ENCODE data around the gene BNIP3. TPM values are rescaled to one million over a fixed set of nuclear protein-coding genes. Genes with fewer than 3 reads are reported as not detected.

The BNIP3 gene
- polyA plus RNA-seq, 3 donors, result 3.2 to 7.2 (median 4.6) TPM

GRCh38 chr10:131937836-131938235, 43.9 kb downstream of the BNIP3 start:
- H3K79me2 ChIP-seq (ENCODE audit: insufficient read depth, low read length), result peaks cover 27% of the 10 kb centered on the region
- H3K27me3 ChIP-seq (ENCODE audit: control insufficient read depth in 2 of 2, insufficient read depth in 2 of 2, low read length in 2 of 2), result no peaks in the 10 kb centered on the region
- H3K36me3 ChIP-seq (replicated peaks in 1 of 2; ENCODE audit: control insufficient read depth in 1 of 2, insufficient read depth in 2 of 2, low read length in 2 of 2), result peaks cover 72 to 89% of the 10 kb centered on the region in 2 donors
- Mint-ChIP-seq H3K27ac (peak overlapping the region in 1 of 7 donors; percentile 6), H3K9me3 (peaks cover 0 to 3% (median 0%) of the 10 kb centered on the region in 7 donors), H3K27me3 (ENCODE audit: low read depth in 3 of 3) (peaks cover 0 to 2% (median 0%) of the 10 kb centered on the region in 3 donors), H3K4me1 (no peaks in the 10 kb centered on the region), H3K36me3 (peaks cover 62 to 85% of the 10 kb centered on the region in 2 donors), H3K4me3 (no peak overlapping the region)
- TF ChIP-seq, protein P1, sequence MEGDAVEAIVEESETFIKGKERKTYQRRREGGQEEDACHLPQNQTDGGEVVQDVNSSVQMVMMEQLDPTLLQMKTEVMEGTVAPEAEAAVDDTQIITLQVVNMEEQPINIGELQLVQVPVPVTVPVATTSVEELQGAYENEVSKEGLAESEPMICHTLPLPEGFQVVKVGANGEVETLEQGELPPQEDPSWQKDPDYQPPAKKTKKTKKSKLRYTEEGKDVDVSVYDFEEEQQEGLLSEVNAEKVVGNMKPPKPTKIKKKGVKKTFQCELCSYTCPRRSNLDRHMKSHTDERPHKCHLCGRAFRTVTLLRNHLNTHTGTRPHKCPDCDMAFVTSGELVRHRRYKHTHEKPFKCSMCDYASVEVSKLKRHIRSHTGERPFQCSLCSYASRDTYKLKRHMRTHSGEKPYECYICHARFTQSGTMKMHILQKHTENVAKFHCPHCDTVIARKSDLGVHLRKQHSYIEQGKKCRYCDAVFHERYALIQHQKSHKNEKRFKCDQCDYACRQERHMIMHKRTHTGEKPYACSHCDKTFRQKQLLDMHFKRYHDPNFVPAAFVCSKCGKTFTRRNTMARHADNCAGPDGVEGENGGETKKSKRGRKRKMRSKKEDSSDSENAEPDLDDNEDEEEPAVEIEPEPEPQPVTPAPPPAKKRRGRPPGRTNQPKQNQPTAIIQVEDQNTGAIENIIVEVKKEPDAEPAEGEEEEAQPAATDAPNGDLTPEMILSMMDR (IDR thresholded peaks at IDR 0.05), result no peak
- H3K4me2 ChIP-seq (replicated peaks; ENCODE audit: extremely low read depth, low read length, poor library complexity, severe bottlenecking), result no peak overlapping the region
- no peak overlapping the region for H3K27ac ChIP-seq (ENCODE audit: low read depth in 1 of 2, low read length in 2 of 2)
- 98% methylated on average over 17 of the region's 20 CpGs for WGBS (ENCODE audit: insufficient coverage)
- intact Hi-C loops (cut with micrococcal nuclease), result no loop called here
- H3K9me3 ChIP-seq (replicated peaks in 1 of 2; ENCODE audit: control insufficient read depth in 1 of 2, insufficient read depth in 1 of 2, low read length in 2 of 2), result no peaks in the 10 kb centered on the region
- H3K4me3 ChIP-seq (replicated peaks in 1 of 3; ENCODE audit: low read depth in 2 of 3, low read length in 3 of 3), result no peak overlapping the region
- H3K9ac ChIP-seq (ENCODE audit: insufficient read depth, low read length, poor library complexity, severe bottlenecking), result no peak overlapping the region
- no peak overlapping the region for H2AFZ ChIP-seq (ENCODE audit: insufficient read depth, low read depth, low read length, poor library complexity, severe bottlenecking)
- H3K4me1 ChIP-seq (ENCODE audit: control insufficient read depth in 1 of 2, insufficient read depth in 2 of 2, low read length in 2 of 2), result no peaks in the 10 kb centered on the region
- DNase-seq, result no peak
- peaks cover 79% of the 10 kb centered on the region for H4K20me1 ChIP-seq (ENCODE audit: insufficient read depth, low read length)

- H3K36me3 Mint-ChIP-seq, result peaks cover 53 to 79% of the 10 kb centered on the region in 2 donors
- no peaks in the 10 kb centered on the region for H3K4me1 Mint-ChIP-seq
- Histone ChIP-seq H3K4me3 (replicated peaks in 1 of 3; ENCODE audit: low read depth in 2 of 3, low read length in 3 of 3) (no peak overlapping the region), H3K9me3 (replicated peaks in 1 of 2; ENCODE audit: control insufficient read depth in 1 of 2, insufficient read depth in 1 of 2, low read length in 2 of 2) (no peaks in the 10 kb centered on the region), H3K27ac (ENCODE audit: low read depth in 1 of 2, low read length in 2 of 2) (no peak overlapping the region), H3K79me2 (ENCODE audit: insufficient read depth, low read length) (peaks cover 38% of the 10 kb centered on the region), H3K27me3 (ENCODE audit: control insufficient read depth in 2 of 2, insufficient read depth in 2 of 2, low read length in 2 of 2) (no peaks in the 10 kb centered on the region), H3K9ac (ENCODE audit: insufficient read depth, low read length, poor library complexity, severe bottlenecking) (no peak overlapping the region), H3K4me1 (ENCODE audit: control insufficient read depth in 1 of 2, insufficient read depth in 2 of 2, low read length in 2 of 2) (no peaks in the 10 kb centered on the region), H3K36me3 (replicated peaks in 1 of 2; ENCODE audit: control insufficient read depth in 1 of 2, insufficient read depth in 2 of 2, low read length in 2 of 2) (peaks cover 64 to 78% of the 10 kb centered on the region in 2 donors), H4K20me1 (ENCODE audit: insufficient read depth, low read length) (peaks cover 85% of the 10 kb centered on the region), H2AFZ (ENCODE audit: insufficient read depth, low read depth, low read length, poor library complexity, severe bottlenecking) (no peak overlapping the region), H3K4me2 (replicated peaks; ENCODE audit: extremely low read depth, low read length, poor library complexity, severe bottlenecking) (no peak overlapping the region)
- peak overlapping the region in 1 of 7 donors; percentile 77 for H3K27ac Mint-ChIP-seq
- H3K4me3 Mint-ChIP-seq, result no peak overlapping the region
- no peak for DNase-seq
- peaks cover 0 to 2% (median 0%) of the 10 kb centered on the region in 3 donors for H3K27me3 Mint-ChIP-seq (ENCODE audit: low read depth in 3 of 3)
- 96% methylated on average over 16 of the region's 18 CpGs for WGBS (ENCODE audit: insufficient coverage)
- intact Hi-C loops (cut with micrococcal nuclease), result no loop called here
- TF ChIP-seq, protein P1 (IDR thresholded peaks at IDR 0.05), result no peak
- H3K9me3 Mint-ChIP-seq, result peaks cover 0 to 3% (median 0%) of the 10 kb centered on the region in 7 donors
Measured at GRCh38 chr10:131936736-131937135, 45.0 kb downstream of the BNIP3 start.

Data from CD14-positive monocyte (primary cell).